Testis (tissue), 3 donors: Measurements from ENCODE around the gene CDKN1A. TPM values are rescaled to one million over a fixed set of nuclear protein-coding genes. Genes with fewer than 3 reads are reported as not detected.

ENCODE experiments used
- DNase-seq: peaks from one replicate; pipeline ENCODE4 v3.0.0-alpha.2; 2019
- H3K27ac ChIP-seq, 2 donors: fragments of 200-600 bp; sonication (generic); one replicate each; pipeline ENCODE4 v1.5.1; 2019
- H3K27me3 ChIP-seq: fragments of 200-600 bp; sonication (generic); one replicate; pipeline ENCODE4 v1.5.1; 2019
- H3K36me3 ChIP-seq: fragments of 200-600 bp; sonication (generic); one replicate; pipeline ENCODE4 v1.5.1; 2017; ENCODE audit warnings: low read depth; ENCODE audit errors: missing control alignments
- H3K4me1 ChIP-seq: fragments of 200-600 bp; sonication (generic); one replicate; pipeline ENCODE4 v1.5.1; 2019
- H3K4me3 ChIP-seq, 2 donors: fragments of 200-600 bp; sonication (generic); one replicate each; pipeline ENCODE4 v1.5.1; 2017 to 2019
- H3K9me3 ChIP-seq: fragments of 200-600 bp; sonication (generic); one replicate; pipeline ENCODE4 v1.5.1; 2017
- POLR2A ChIP-seq: fragments of 450-650 bp; IDR thresholded peaks from one replicate; pipeline ENCODE4 v1.6.1; 2017; ENCODE audit warnings: antibody characterized with exemption, mild to moderate bottlenecking, moderate library complexity
- whole genome bisulfite sequencing, 2 donors: methylation state at CpG; one replicate each; pipeline ENCODE4 v1.1.5; 2018; 5-methylcytosine and 5-hydroxymethylcytosine counted together
- intact Hi-C: fragments of 100-400 bp; cut with DNase I; formaldehyde crosslinking; loops from one replicate; pipeline ENCODE4 v1.15.1; 2023; ENCODE audit warnings: low total_unique reads
- polyA plus RNA-seq: library from polyadenylated mRNA; stranded (reverse); fragments of 350-450 nt; fragmentation: Illumina TruSeq; extraction: RNeasy Lipid Tissue Mini Kit (QIAGEN cat#74804); gene quantifications from one replicate; pipeline ENCODE4 v1.2.3, GENCODE V29; 2014; ENCODE audit warnings: low read depth, low replicate concordance; ENCODE audit not compliant: insufficient read depth
- total RNA-seq, 2 donors: library from RNA; depleted of rRNA; stranded (reverse); fragments of >200 nt; gene quantifications; one replicate each; pipeline ENCODE4 v1.2.3, GENCODE V29; 2016
- TF ChIP-seq, protein P1 (sequence below), 3 experiments: fragments of 450-650 bp in 2 of 3; fragments of 200-600 bp in 1 of 3; sonication (generic) in 1 of 3; IDR thresholded peaks; one replicate each; pipeline ENCODE4 v1.5.1; 2016 to 2019; ENCODE audit warnings: antibody characterized with exemption in 3 of 3, mild to moderate bottlenecking in 2 of 3, moderate library complexity in 1 of 3

The CDKN1A gene
- total and polyA plus RNA-seq, 3 donors from 2014 or later, result 64.2 to 154 (median 154) TPM

DNA sequence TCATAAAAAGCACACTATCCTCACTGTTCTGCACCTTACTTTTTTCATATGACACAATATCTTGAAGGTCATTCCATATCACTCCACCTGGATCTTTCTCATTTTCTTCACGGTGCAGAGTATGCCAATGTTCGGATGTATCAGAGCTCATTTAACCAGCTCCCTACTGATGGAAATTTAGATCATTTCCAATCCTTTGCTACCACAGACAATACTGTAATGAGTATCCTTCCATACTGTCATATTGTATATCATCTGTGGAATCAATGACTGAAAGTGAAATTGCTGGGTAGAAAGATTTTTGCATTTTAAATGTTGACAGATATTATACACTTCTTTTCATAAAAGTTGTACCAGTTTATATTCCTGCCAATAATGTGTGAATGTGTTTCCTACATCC, 16.9 kb downstream of the CDKN1A start:
- peaks cover 10% of the 10 kb centered on the region for H3K4me1 ChIP-seq
- DNase-seq, result no peak
- no peak overlapping the region for H3K4me3 ChIP-seq
- TF ChIP-seq POLR2A, result no peak
- TF ChIP-seq, protein P1, sequence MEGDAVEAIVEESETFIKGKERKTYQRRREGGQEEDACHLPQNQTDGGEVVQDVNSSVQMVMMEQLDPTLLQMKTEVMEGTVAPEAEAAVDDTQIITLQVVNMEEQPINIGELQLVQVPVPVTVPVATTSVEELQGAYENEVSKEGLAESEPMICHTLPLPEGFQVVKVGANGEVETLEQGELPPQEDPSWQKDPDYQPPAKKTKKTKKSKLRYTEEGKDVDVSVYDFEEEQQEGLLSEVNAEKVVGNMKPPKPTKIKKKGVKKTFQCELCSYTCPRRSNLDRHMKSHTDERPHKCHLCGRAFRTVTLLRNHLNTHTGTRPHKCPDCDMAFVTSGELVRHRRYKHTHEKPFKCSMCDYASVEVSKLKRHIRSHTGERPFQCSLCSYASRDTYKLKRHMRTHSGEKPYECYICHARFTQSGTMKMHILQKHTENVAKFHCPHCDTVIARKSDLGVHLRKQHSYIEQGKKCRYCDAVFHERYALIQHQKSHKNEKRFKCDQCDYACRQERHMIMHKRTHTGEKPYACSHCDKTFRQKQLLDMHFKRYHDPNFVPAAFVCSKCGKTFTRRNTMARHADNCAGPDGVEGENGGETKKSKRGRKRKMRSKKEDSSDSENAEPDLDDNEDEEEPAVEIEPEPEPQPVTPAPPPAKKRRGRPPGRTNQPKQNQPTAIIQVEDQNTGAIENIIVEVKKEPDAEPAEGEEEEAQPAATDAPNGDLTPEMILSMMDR (IDR thresholded peaks at IDR 0.05), result no peak
- H3K27ac ChIP-seq, result no peak overlapping the region
- intact Hi-C loops, result no loop called here
- no peaks in the 10 kb centered on the region for H3K27me3 ChIP-seq
- no peaks in the 10 kb centered on the region for H3K9me3 ChIP-seq
- WGBS, 2 donors, result 70 to 79% methylated on average over 2 of the region's 2 CpGs
- no peaks in the 10 kb centered on the region for H3K36me3 ChIP-seq

DNA sequence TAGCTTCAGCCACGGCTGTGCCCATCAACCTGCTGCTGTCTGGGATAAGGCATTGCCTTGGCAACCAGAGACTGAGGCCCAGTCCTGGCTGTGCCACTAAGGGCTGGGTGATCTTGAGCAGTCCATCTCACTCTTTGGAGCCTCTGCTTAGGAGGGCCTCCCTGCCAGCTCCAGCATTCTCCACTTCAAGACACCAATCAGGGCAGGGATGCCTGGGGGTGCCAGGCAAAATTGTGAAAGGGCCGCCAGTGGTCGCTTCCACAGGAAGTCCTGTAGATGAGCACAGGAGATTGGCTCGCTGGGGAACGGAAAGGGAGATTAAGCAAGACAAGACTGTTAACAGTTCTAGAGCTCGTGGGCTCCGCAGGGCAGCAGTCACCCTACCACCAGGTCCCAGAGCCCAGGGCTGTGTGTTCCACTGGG, 19.0 kb downstream of the CDKN1A start, which contains the start of gene RAB44:
TSS of gene RAB44 (plus strand) at position 346 of the 423 bp plus-strand sequence. CDS start 6,410 bp downstream, outside the sequence.
- WGBS, 2 donors, result 84 to 95% methylated on average over 5 to 7 of the region's 7 CpGs
- DNase-seq, result no peak
- H3K27ac ChIP-seq, result no peak within 1 kb of the TSS
- no peak within 1 kb of the TSS for H3K4me3 ChIP-seq
- peaks cover 7% of the 10 kb centered on the region for H3K4me1 ChIP-seq
- no peaks in the 10 kb centered on the region for H3K36me3 ChIP-seq
- no peaks in the 10 kb centered on the region for H3K9me3 ChIP-seq
- intact Hi-C loops, result no loop called here
- H3K27me3 ChIP-seq, result no peaks in the 10 kb centered on the region
- TF ChIP-seq, protein P1 (IDR thresholded peaks at IDR 0.05), result no peak
- TF ChIP-seq POLR2A, result no peak

DNA sequence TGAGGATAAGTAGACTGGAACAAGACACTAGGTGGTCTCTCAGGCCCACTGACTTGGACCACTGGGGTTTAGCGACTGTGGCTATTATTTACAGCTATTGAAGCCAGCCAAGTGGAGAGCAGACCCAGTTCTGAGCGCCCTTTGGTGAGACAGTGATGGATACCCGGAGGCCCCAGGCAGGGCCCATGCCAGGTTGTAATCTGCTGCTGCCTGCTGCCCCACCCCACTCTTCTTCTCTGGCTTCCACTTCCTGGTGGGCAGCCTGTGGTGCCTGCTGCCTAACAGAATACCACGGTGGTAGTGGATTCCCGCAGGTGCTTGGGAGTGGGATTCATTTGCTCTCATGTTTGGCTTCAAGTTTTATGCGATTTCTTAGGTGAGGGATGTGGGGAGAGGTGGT, 19.7 kb downstream of the CDKN1A start:
- WGBS, 2 donors, result 85 to 87% methylated on average over 6 of the region's 6 CpGs
- H3K36me3 ChIP-seq, result no peaks in the 10 kb centered on the region
- H3K27me3 ChIP-seq, result no peaks in the 10 kb centered on the region
- no peak overlapping the region for H3K27ac ChIP-seq
- H3K4me3 ChIP-seq, result no peak overlapping the region
- peaks cover under 1% of the 10 kb centered on the region for H3K4me1 ChIP-seq
- TF ChIP-seq, protein P1 (IDR thresholded peaks at IDR 0.05), result no peak
- no peak for TF ChIP-seq POLR2A
- intact Hi-C loops, result no loop called here
- DNase-seq, result no peak
- H3K9me3 ChIP-seq, result no peaks in the 10 kb centered on the region

DNA sequence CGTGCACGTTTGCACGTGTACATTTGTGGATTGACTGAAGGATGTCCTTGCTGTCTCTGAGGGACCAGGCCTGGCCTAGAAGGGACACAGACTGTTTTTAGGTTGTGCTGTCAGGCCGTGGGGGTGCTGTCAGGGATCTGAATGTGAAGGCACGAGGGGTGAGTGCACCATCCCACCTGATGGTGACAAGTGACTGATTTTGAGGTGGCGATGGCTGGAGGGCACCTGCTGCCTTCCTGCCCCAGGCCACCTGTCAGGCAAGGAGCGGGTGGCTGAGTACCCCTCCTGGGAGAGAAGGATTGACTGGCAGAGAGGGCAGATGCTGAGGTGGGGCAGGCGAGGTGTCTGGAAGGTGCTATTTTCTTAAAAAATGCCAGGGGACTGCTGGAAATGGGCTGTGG, 20.4 kb downstream of the CDKN1A start:
- Histone ChIP-seq H3K4me3 (no peak overlapping the region), H3K36me3 (no peaks in the 10 kb centered on the region), H3K27ac (no peak overlapping the region), H3K9me3 (no peaks in the 10 kb centered on the region), H3K27me3 (no peaks in the 10 kb centered on the region), H3K4me1 (no peaks in the 10 kb centered on the region)
- no peak for DNase-seq
- TF ChIP-seq, protein P1 (IDR thresholded peaks at IDR 0.05), result no peak
- no peak for TF ChIP-seq POLR2A
- 89 to 91% methylated on average over 8 of the region's 8 CpGs for WGBS, 2 donors
- intact Hi-C loops, result no loop called here

DNA sequence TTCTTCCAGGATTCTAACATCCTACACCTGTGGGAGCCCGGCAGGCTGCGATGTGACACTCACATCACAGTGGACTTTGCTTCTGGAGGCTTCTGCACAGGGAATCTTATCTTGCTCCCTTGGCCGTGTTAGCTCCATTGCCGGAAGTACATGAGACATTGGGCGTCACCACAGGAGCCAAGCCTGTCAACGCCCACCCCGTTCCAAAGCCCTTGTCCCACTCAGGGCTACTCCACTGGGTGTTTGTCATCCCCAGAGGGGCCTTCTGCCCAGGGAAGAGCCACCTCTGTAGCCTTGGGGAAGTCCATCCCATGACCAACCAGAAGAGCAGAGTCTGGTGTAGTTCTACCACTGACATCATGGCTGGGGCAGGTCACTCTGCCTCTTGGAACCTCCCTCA, 20.8 kb downstream of the CDKN1A start:
- Histone ChIP-seq H3K4me1 (no peaks in the 10 kb centered on the region), H3K27me3 (no peaks in the 10 kb centered on the region), H3K9me3 (no peaks in the 10 kb centered on the region), H3K27ac (no peak overlapping the region), H3K36me3 (no peaks in the 10 kb centered on the region), H3K4me3 (no peak overlapping the region)
- DNase-seq, result no peak
- 64 to 67% methylated on average over 7 of the region's 7 CpGs for WGBS, 2 donors
- TF ChIP-seq POLR2A, result no peak
- TF ChIP-seq, protein P1 (IDR thresholded peaks at IDR 0.05), result no peak
- intact Hi-C loops, result no loop called here
